Natural killer cell treated with Interleukin-12 subunit alpha and Interleukin-12 subunit beta and Interleukin-15 and Interleukin-18, amount 100 ng/mL, for 72 hours (primary cell): ENCODE data around the gene ANGPTL8. TPM values are rescaled to one million over a fixed set of nuclear protein-coding genes. Genes with fewer than 3 reads are reported as not detected.
A peak's percentile ranks its signal among the peaks of the same experiment; 100 is the strongest.

Experiments used
- ATAC-seq, 2 donors: fragments of 150-1000 bp; cut with Tn5 transposase in 1 of 2; sonication (Bioruptor Pico), chemical (Tn5 transposase) in 1 of 2; 2 replicates each; pipeline ENCODE4 v1.10.0; 2021
- DNase-seq: peaks from one replicate; pipeline ENCODE4 v3.0.0; 2022; ENCODE audit warnings: low spot score
- H3K27ac Mint-ChIP-seq, 2 donors: 1 replicate in 1 of 2; 2 replicates in 1 of 2; pipeline ENCODE4 v1.8.0; 2022; ENCODE audit warnings: mixed read lengths in 2 of 2, mild to moderate bottlenecking in 1 of 2, moderate library complexity in 1 of 2
- H3K27me3 Mint-ChIP-seq, 2 donors: 1 replicate in 1 of 2; 2 replicates in 1 of 2; pipeline ENCODE4 v1.8.0; 2022; ENCODE audit warnings: mixed read lengths in 2 of 2
- H3K36me3 Mint-ChIP-seq: one replicate; pipeline ENCODE4 v1.8.0; 2022; ENCODE audit warnings: mixed read lengths
- H3K4me1 Mint-ChIP-seq, 2 donors: 1 replicate in 1 of 2; 2 replicates in 1 of 2; pipeline ENCODE4 v1.8.0; 2022; ENCODE audit warnings: low read depth in 2 of 2, mixed read lengths in 2 of 2, mild to moderate bottlenecking in 1 of 2
- H3K4me3 Mint-ChIP-seq: one replicate; pipeline ENCODE4 v1.8.0; 2022; ENCODE audit warnings: mixed read lengths
- H3K9me3 Mint-ChIP-seq: 2 replicates; pipeline ENCODE4 v1.8.0; 2022; ENCODE audit warnings: mixed read lengths
- total RNA-seq, 2 donors: library from RNA; stranded (reverse); gene quantifications; one replicate each; pipeline ENCODE4 v1.2.3, GENCODE V29; 2022

Gene ANGPTL8
- total RNA-seq, 2 donors from 2014 or later: not detected

DNA sequence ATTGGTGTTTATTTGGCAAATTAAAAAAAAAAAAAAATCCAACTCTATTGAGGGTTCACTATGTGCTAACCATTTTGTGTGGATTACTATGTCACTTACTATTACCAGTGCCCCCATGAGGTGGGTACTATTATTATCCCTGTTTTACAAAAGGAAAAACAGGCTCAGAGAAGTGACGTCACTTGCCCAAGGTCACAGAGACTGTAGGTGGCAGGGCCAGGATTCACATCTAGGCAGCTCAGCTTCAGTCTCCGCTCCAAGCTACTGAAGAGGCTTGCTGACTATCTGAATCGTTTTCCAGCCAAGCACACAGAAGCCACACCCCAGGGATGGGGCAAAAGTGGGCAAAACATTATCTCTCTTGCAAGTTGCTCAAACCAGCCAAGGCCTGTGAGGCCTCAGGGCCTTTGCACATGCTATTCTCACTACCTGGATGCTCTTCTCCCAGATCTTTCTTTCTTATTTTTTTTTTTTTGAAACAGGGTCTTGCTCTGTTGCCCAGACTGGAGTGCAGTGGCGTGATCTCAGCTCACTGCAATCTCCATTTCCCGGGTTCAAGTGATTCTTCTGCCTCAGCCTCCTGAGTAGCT, 4.8 kb upstream of the ANGPTL8 start:
- DNase-seq: no peak
- Mint-ChIP-seq H3K36me3 (no peaks in the 10 kb centered on the region), H3K4me1 (no peaks in the 10 kb centered on the region), H3K27me3 (no peaks in the 10 kb centered on the region), H3K4me3 (no peak overlapping the region), H3K27ac (no peak overlapping the region), H3K9me3 (no peaks in the 10 kb centered on the region)
- ATAC-seq: no peak

GRCh38 chr19:11236324-11237301, 2.8 kb upstream of the ANGPTL8 start:
- DNase-seq (no peak), ATAC-seq (no peak)
- Mint-ChIP-seq H3K27me3 (no peaks in the 10 kb centered on the region), H3K9me3 (no peaks in the 10 kb centered on the region), H3K36me3 (no peaks in the 10 kb centered on the region), H3K27ac (no peak overlapping the region), H3K4me3 (no peak overlapping the region), H3K4me1 (no peaks in the 10 kb centered on the region)

GRCh38 chr19:11237321-11237720, 2.1 kb upstream of the ANGPTL8 start:
- DNase-seq: no peak
- Mint-ChIP-seq H3K4me3 (no peak overlapping the region), H3K9me3 (no peaks in the 10 kb centered on the region), H3K27ac (no peak overlapping the region), H3K4me1 (no peaks in the 10 kb centered on the region), H3K27me3 (no peaks in the 10 kb centered on the region), H3K36me3 (no peaks in the 10 kb centered on the region)
- ATAC-seq: no peak

DNA sequence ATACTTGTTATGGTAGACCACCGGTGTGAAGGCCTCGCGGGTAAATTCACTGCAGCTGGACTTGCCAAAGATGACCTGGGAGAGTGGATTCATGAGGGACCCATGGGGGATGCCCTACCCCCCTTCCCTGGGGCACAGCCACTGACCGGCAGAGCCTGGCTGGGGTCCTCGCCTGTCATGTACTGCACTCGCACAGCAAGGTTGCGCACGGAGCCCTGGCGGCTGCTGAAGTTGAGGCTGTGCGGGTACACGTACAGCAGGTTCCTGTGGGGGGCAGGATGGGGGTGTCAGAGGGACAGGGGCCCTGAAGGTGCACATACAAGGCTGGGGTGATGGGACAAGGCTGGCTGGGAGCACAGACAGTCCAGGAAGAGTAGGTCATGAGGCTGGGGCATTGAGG, 1.4 kb upstream of the ANGPTL8 start:
- H3K4me3 Mint-ChIP-seq: no peak overlapping the region

GRCh38 chr19:11238781-11239376, 540 bp upstream of the ANGPTL8 start:
- Mint-ChIP-seq H3K27ac (no peak overlapping the region), H3K27me3 (peaks cover 0 to 6% of the 10 kb centered on the region in 2 donors), H3K9me3 (no peaks in the 10 kb centered on the region), H3K4me1 (peaks cover 4 to 5% of the 10 kb centered on the region in 2 donors), H3K36me3 (no peaks in the 10 kb centered on the region), H3K4me3 (no peak overlapping the region)
- DNase-seq (no peak), ATAC-seq (no peak)

More for the DNA sequence above, 1.4 kb upstream of the ANGPTL8 start:
- Mint-ChIP-seq H3K9me3 (no peaks in the 10 kb centered on the region), H3K4me1 (no peaks in the 10 kb centered on the region), H3K27me3 (peaks cover 0 to 2% of the 10 kb centered on the region in 2 donors), H3K36me3 (no peaks in the 10 kb centered on the region), H3K27ac (no peak overlapping the region)
- no peak for ATAC-seq
- no peak for DNase-seq

GRCh38 chr19:11240008-11240444, 607 bp downstream of the ANGPTL8 start:
- Mint-ChIP-seq H3K4me1 (peaks cover 4 to 5% of the 10 kb centered on the region in 2 donors), H3K27me3 (peaks cover 0 to 7% of the 10 kb centered on the region in 2 donors), H3K4me3 (no peak overlapping the region), H3K36me3 (no peaks in the 10 kb centered on the region), H3K9me3 (no peaks in the 10 kb centered on the region), H3K27ac (no peak overlapping the region)
- DNase-seq (no peak), ATAC-seq (no peak)

- no peak for ATAC-seq
- Mint-ChIP-seq H3K27me3 (peaks cover 6 to 13% of the 10 kb centered on the region in 2 donors), H3K4me3 (no peak overlapping the region)
Measured at GRCh38 chr19:11242025-11242424, 2.6 kb downstream of the ANGPTL8 start.

GRCh38 chr19:11242864-11243797, 3.7 kb downstream of the ANGPTL8 start:
- H3K36me3 Mint-ChIP-seq: no peaks in the 10 kb centered on the region
- ATAC-seq (peak; percentile 96 to 98), DNase-seq (peak; percentile 89)
- H3K27me3 Mint-ChIP-seq: peaks cover 6 to 13% of the 10 kb centered on the region in 2 donors
- H3K9me3 Mint-ChIP-seq: no peaks in the 10 kb centered on the region
- H3K4me3 Mint-ChIP-seq: peak overlapping the region; percentile 17
- H3K27ac Mint-ChIP-seq: no peak overlapping the region
- peaks cover 4 to 5% of the 10 kb centered on the region in 2 donors for H3K4me1 Mint-ChIP-seq

More at GRCh38 chr19:11242025-11242424, 2.6 kb downstream of the ANGPTL8 start:
- H3K9me3 Mint-ChIP-seq: no peaks in the 10 kb centered on the region
- no peaks in the 10 kb centered on the region for H3K36me3 Mint-ChIP-seq
- no peak for DNase-seq
- peaks cover 4 to 5% of the 10 kb centered on the region in 2 donors for H3K4me1 Mint-ChIP-seq
- no peak overlapping the region for H3K27ac Mint-ChIP-seq

DNA sequence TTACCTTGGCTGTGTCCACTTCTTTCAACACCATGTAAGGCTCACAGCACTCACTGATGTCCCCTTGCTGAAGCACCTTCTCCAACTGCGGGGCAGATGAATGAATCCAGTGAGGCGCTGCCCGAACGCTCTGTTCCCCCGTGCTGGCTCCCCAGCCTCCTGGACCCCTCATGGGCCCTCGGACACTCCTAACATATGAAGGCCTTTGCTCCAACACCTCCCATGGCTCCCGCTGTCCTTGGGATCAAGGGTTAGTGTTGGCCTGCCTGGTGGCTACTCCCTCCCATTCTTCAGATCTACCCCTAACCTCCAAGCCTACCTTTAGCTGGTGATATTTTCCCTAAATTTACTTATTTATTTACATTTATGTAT, 4.4 kb downstream of the ANGPTL8 start:
- Mint-ChIP-seq H3K4me1 (peaks cover 4 to 5% of the 10 kb centered on the region in 2 donors), H3K9me3 (no peaks in the 10 kb centered on the region), H3K27me3 (peaks cover 6 to 13% of the 10 kb centered on the region in 2 donors), H3K4me3 (peak overlapping the region; percentile 17), H3K36me3 (no peaks in the 10 kb centered on the region), H3K27ac (no peak overlapping the region)
- no peak for ATAC-seq
- DNase-seq: no peak

- Mint-ChIP-seq H3K9me3 (no peaks in the 10 kb centered on the region), H3K4me3 (no peak overlapping the region), H3K27me3 (peaks cover 6 to 13% of the 10 kb centered on the region in 2 donors), H3K36me3 (no peaks in the 10 kb centered on the region), H3K4me1 (peaks cover 4 to 5% of the 10 kb centered on the region in 2 donors), H3K27ac (no peak overlapping the region)
- DNase-seq (no peak), ATAC-seq (no peak)
Measured at GRCh38 chr19:11244846-11245589, 5.6 kb downstream of the ANGPTL8 start.

GRCh38 chr19:11246941-11247340, 7.5 kb downstream of the ANGPTL8 start:
- Mint-ChIP-seq H3K27ac (no peak overlapping the region), H3K9me3 (no peaks in the 10 kb centered on the region), H3K4me1 (peaks cover 4 to 5% of the 10 kb centered on the region in 2 donors), H3K36me3 (no peaks in the 10 kb centered on the region), H3K4me3 (no peak overlapping the region), H3K27me3 (peaks cover 6 to 13% of the 10 kb centered on the region in 2 donors)
- ATAC-seq (no peak), DNase-seq (no peak)

DNA sequence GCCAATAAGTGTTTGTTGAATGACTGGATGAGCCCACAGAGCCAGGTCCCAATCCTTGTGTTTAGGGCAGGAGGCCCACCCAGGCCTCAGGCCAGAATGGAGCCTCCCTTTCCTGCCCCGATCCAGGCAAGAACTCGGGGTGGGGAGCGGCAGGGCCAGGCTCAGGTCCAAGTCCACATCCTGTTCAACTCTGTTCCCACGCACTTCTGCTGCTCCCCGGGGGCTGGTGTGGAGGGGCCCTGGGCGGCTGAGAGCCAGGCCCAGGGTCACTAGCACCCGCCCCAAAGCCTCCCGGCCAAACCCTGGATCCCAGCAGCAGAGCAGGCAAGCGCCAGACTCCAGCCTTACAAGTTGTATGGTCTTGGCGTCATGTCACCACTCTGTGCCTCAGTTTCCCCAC, 8.0 kb downstream of the ANGPTL8 start:
- no peak for ATAC-seq
- no peak overlapping the region for H3K4me3 Mint-ChIP-seq
- H3K4me1 Mint-ChIP-seq: peaks cover 4 to 5% of the 10 kb centered on the region in 2 donors
- peaks cover 6 to 13% of the 10 kb centered on the region in 2 donors for H3K27me3 Mint-ChIP-seq
- no peaks in the 10 kb centered on the region for H3K9me3 Mint-ChIP-seq
- no peak for DNase-seq
- H3K36me3 Mint-ChIP-seq: no peaks in the 10 kb centered on the region
- H3K27ac Mint-ChIP-seq: no peak overlapping the region
